Measurements from ENCODE around the gene FES. TPM values are rescaled to one million over a fixed set of nuclear protein-coding genes. Genes with fewer than 3 reads are reported as not detected.

FES gene
- total and polyA plus RNA-seq, 2 of the 13 experiments (the other 11 are each of a cell fraction or from before 2014, with no cell fraction given) = 4.0 to 9.5 TPM

DNA sequence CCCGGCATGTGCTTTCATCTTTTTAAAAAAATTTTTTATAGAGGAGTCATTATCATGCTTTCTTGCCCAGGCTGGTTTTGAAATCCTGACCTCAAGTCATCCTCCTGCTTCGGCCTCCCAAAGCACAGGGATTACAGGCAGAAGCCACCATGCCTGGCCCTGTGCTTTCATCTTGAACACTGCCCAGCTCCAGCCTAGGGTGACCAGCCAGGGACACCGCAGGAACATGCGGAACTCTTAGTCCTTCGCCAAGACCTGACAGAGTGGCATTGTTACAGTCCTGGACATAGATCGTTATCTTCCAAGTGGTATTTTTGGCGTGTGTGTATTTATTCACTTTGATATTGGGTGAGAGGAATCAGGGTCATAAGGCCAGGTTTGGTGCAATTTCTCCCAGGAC is 23.9 kb upstream of the FES start:
- intact Hi-C loops (cut with micrococcal nuclease; ENCODE audit: unreplicated experiment) = no loop called here
- H4K20me1 ChIP-seq (ENCODE audit: insufficient read depth, low read length) = 0 out of 2 replicates have a peak, but pooled peaks cover 2% of the 10 kb centered on the region
- no peaks in the 10 kb centered on the region for H3K79me2 ChIP-seq (ENCODE audit: insufficient read depth, low read length)
- H3K4me3 ChIP-seq (replicated peaks in 1 of 3; ENCODE audit: insufficient read depth in 1 of 3, low read depth in 2 of 3, low read length in 3 of 3) = peak overlapping the region in 1 of 3 experiments; percentile 14; a peak in 1 of 6 replicates
- no peak overlapping the region for H3K27ac ChIP-seq (ENCODE audit: extremely low read length, insufficient read depth, low read length)
- DNase-seq (ENCODE audit: low spot score) = peak; percentile 80
- no TSS peak for BruUV-seq (replicated peaks)
- H3K4me1 ChIP-seq (ENCODE audit: insufficient read depth, low read length) = peaks cover 83% of the 10 kb centered on the region
- WGBS (ENCODE audit: low lambda C conversion rate) = 2% methylated on average over 7 of the region's 7 CpGs
- H2AFZ ChIP-seq (ENCODE audit: low read length) = no peak overlapping the region
- no peaks in the 10 kb centered on the region for H3K9me3 ChIP-seq (ENCODE audit: low read length)
- in situ Hi-C loops (cut with HindIII; ENCODE audit: extremely low pct_ligation_motif_present, low pct_unique_long_range_greater_than_20kb) = no loop called here
- H3K9ac ChIP-seq (ENCODE audit: insufficient read depth, low read depth, low read length) = peak overlapping the region; percentile 8; the same call in 1 of the 2 replicates
- POLR2A ChIA-PET = interaction anchor here (1.1 to 3.6 kb wide), 7 partner anchors 10 to 74 kb away, joined by 4 to 65 read pairs (median 6); partner anchors contain the start of genes FES, HDDC3, MAN2A2 and UNC45A
- H3K27me3 ChIP-seq (ENCODE audit: control insufficient read depth in 1 of 2, insufficient read depth in 2 of 2, low read length in 2 of 2) = peaks cover 0 to 13% of the 10 kb centered on the region in 2 experiments; a peak in 1 of 5 replicates
- no peaks in the 10 kb centered on the region for H3K36me3 ChIP-seq (replicated peaks in 1 of 2; ENCODE audit: control insufficient read depth in 1 of 2, insufficient read depth in 2 of 2, low read length in 2 of 2)
- peak overlapping the region; percentile 69 for H3K4me2 ChIP-seq (ENCODE audit: low read depth, low read length)
- CTCF ChIA-PET (ENCODE audit: low intra/inter-chr PET ratio, low total read pairs) = no interaction called here
- peak; percentile 59 for ATAC-seq
- FAIRE-seq = peak; percentile 12
- TF ChIP-seq, protein P1, sequence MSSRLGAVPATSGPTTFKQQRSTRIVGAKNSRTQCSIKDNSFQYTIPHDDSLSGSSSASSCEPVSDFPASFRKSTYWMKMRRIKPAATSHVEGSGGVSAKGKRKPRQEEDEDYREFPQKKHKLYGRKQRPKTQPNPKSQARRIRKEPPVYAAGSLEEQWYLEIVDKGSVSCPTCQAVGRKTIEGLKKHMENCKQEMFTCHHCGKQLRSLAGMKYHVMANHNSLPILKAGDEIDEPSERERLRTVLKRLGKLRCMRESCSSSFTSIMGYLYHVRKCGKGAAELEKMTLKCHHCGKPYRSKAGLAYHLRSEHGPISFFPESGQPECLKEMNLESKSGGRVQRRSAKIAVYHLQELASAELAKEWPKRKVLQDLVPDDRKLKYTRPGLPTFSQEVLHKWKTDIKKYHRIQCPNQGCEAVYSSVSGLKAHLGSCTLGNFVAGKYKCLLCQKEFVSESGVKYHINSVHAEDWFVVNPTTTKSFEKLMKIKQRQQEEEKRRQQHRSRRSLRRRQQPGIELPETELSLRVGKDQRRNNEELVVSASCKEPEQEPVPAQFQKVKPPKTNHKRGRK (CRISPR knock-in tag; IDR thresholded peaks at IDR 0.05) = no peak
- TF ChIP-seq NR2F6 (IDR thresholded peaks at IDR 0.05) = no peak
- peak; percentile 49; the same call in 1 of the 2 replicates for TF ChIP-seq NR2F6 (CRISPR knock-in tag; IDR thresholded peaks at IDR 0.05)
- TF ChIP-seq GATAD2A (CRISPR knock-in tag; IDR thresholded peaks at IDR 0.05) = peak; percentile 34; the same call in 1 of the 2 replicates
- no peak for TF ChIP-seq RBM22 (optimal IDR thresholded peaks at IDR 0.05; ENCODE audit: low read length)
- TF ChIP-seq, protein P2, sequence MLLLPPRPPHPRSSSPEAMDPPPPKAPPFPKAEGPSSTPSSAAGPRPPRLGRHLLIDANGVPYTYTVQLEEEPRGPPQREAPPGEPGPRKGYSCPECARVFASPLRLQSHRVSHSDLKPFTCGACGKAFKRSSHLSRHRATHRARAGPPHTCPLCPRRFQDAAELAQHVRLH (CRISPR knock-in tag; IDR thresholded peaks at IDR 0.05; ENCODE audit: borderline replicate concordance, low read depth) = peak; percentile 16; the same call in 1 of the 2 replicates
- 0 out of 2 replicates have a peak, but pooled peaks have one; percentile 8 for TF ChIP-seq ZSCAN29 (CRISPR knock-in tag; conservative IDR thresholded peaks at IDR 0.05)
- no peak for TF ChIP-seq FOXA1 (IDR thresholded peaks at IDR 0.05)
- TF ChIP-seq FOXA1 (CRISPR knock-in tag; IDR thresholded peaks at IDR 0.05) = peak; percentile 64
- TF ChIP-seq POLR2A (IDR thresholded peaks at IDR 0.05; ENCODE audit: insufficient read depth in 1 of 2, low read depth in 2 of 2, low read length in 2 of 2) = 0 out of 4 replicates have a peak, but pooled peaks of 1 of the 2 experiments have one; percentile 18
- no peak for TF ChIP-seq ZNF75D (CRISPR knock-in tag; IDR thresholded peaks at IDR 0.05; ENCODE audit: borderline replicate concordance)
- TF ChIP-seq, protein P3, sequence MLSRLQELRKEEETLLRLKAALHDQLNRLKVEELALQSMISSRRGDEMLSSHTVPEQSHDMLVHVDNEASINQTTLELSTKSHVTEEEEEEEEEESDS (CRISPR knock-in tag; IDR thresholded peaks at IDR 0.05; ENCODE audit: borderline replicate concordance) = no peak
- peak; percentile 94 for TF ChIP-seq ZNF121 (CRISPR knock-in tag; IDR thresholded peaks at IDR 0.05)
- TF ChIP-seq, protein P4, sequence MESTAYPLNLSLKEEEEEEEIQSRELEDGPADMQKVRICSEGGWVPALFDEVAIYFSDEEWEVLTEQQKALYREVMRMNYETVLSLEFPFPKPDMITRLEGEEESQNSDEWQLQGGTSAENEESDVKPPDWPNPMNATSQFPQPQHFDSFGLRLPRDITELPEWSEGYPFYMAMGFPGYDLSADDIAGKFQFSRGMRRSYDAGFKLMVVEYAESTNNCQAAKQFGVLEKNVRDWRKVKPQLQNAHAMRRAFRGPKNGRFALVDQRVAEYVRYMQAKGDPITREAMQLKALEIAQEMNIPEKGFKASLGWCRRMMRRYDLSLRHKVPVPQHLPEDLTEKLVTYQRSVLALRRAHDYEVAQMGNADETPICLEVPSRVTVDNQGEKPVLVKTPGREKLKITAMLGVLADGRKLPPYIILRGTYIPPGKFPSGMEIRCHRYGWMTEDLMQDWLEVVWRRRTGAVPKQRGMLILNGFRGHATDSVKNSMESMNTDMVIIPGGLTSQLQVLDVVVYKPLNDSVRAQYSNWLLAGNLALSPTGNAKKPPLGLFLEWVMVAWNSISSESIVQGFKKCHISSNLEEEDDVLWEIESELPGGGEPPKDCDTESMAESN (CRISPR knock-in tag; conservative IDR thresholded peaks at IDR 0.05) = 0 out of 2 replicates have a peak, but pooled peaks have one; percentile 39
- TF ChIP-seq ZNF549 (CRISPR knock-in tag; IDR thresholded peaks at IDR 0.05) = no peak
- peak; percentile 50; the same call in 1 of the 2 replicates for TF ChIP-seq RARA (CRISPR knock-in tag; IDR thresholded peaks at IDR 0.05)
- no peak for TF ChIP-seq ELF4 (CRISPR knock-in tag; IDR thresholded peaks at IDR 0.05; ENCODE audit: borderline replicate concordance)
- TF ChIP-seq HDAC6 (IDR thresholded peaks at IDR 0.05; ENCODE audit: low read depth, low read length) = no peak
- TF ChIP-seq HMG20A (CRISPR knock-in tag; IDR thresholded peaks at IDR 0.05; ENCODE audit: borderline replicate concordance) = peak; percentile 40; the same call in 1 of the 2 replicates
- TF ChIP-seq, protein P5, sequence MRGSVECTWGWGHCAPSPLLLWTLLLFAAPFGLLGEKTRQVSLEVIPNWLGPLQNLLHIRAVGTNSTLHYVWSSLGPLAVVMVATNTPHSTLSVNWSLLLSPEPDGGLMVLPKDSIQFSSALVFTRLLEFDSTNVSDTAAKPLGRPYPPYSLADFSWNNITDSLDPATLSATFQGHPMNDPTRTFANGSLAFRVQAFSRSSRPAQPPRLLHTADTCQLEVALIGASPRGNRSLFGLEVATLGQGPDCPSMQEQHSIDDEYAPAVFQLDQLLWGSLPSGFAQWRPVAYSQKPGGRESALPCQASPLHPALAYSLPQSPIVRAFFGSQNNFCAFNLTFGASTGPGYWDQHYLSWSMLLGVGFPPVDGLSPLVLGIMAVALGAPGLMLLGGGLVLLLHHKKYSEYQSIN (CRISPR knock-in tag; IDR thresholded peaks at IDR 0.05; ENCODE audit: borderline replicate concordance) = no peak
- TF ChIP-seq, protein P6, sequence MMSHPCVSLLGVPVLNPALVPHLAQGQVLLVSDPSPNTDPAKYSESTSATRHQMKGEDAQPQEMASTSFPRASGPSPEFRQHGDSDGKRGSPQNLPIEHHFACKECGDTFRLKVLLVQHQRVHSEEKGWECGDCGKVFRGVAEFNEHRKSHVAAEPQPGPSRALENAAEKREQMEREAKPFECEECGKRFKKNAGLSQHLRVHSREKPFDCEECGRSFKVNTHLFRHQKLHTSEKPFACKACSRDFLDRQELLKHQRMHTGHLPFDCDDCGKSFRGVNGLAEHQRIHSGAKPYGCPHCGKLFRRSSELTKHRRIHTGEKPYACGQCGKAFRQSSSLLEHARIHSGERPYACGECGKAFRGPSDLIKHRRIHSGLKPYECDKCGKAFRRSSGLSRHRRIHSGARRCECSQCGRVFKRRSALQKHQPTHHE (CRISPR knock-in tag; IDR thresholded peaks at IDR 0.05; ENCODE audit: borderline replicate concordance) = no peak

Data from HepG2 (cell line).